Activated T-cell treated with anti-CD3 and anti-CD28 coated beads, Interleukin-2, amount 50 U/mL, for 72 hours (primary cell): Measurements from ENCODE around the gene ZFAND3. TPM values are rescaled to one million over a fixed set of nuclear protein-coding genes. Genes with fewer than 3 reads are reported as not detected.
A peak's percentile ranks its signal among the peaks of the same experiment; 100 is the strongest.

Source experiments
- ATAC-seq, 2 donors: fragments of 150-1000 bp; cut with Tn5 transposase; replicated peaks in 1 of 2; 2 replicates each; pipeline ENCODE4 v1.10.0; 2021; ENCODE audit warnings: moderate library complexity in 2 of 2, mild to moderate bottlenecking in 1 of 2
- DNase-seq, 2 donors: peaks; one replicate each; pipeline ENCODE4 v3.0.0; 2021 to 2022; ENCODE audit warnings: mixed read lengths in 1 of 2
- H3K27ac Mint-ChIP-seq: one replicate; pipeline ENCODE4 v1.8.0; 2022; ENCODE audit warnings: mild to moderate bottlenecking, moderate library complexity, mixed read lengths
- H3K27me3 Mint-ChIP-seq: one replicate; pipeline ENCODE4 v1.8.0; 2022; ENCODE audit warnings: low read depth, mixed read lengths
- H3K36me3 Mint-ChIP-seq, 2 donors: one replicate each; pipeline ENCODE4 v1.8.0; 2022; ENCODE audit warnings: mixed read lengths in 2 of 2, mild to moderate bottlenecking in 1 of 2; ENCODE audit not compliant: insufficient read depth in 2 of 2
- H3K4me1 Mint-ChIP-seq: one replicate; pipeline ENCODE4 v1.8.0; 2022; ENCODE audit warnings: low read depth, mixed read lengths
- H3K4me3 Mint-ChIP-seq, 2 donors: one replicate each; pipeline ENCODE4 v1.8.0; 2022; ENCODE audit warnings: mild to moderate bottlenecking in 2 of 2, mixed read lengths in 2 of 2, moderate library complexity in 2 of 2
- H3K9me3 Mint-ChIP-seq, 2 donors: one replicate each; pipeline ENCODE4 v1.8.0; 2022; ENCODE audit warnings: mixed read lengths in 2 of 2
- total RNA-seq, 2 donors: library from RNA; stranded (reverse); gene quantifications; one replicate each; pipeline ENCODE4 v1.2.3, GENCODE V29; 2022

The ZFAND3 gene
- total RNA-seq, 2 donors from 2014 or later = 93.9 to 114 TPM

DNA sequence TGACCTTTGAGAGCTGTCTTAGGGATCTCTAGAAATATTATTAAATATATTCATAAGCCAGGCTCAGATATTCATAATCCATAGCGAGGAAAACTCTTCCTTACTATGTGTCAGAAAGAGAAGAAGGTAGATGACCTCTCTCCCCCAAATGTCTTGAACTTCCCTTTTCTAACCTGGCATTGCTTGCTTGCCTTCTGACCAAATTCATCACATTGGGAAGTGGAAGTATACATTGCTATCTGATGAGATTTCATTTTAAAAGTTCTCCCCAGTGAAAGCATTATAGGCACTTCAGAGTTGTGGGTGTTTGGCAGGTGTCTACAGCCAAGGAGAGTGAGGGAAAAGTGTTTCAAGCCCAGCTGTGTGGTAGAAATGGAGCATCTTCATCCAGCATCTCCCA, 197.3 kb downstream of the ZFAND3 start:
- no peaks in the 10 kb centered on the region for H3K27me3 Mint-ChIP-seq

DNA sequence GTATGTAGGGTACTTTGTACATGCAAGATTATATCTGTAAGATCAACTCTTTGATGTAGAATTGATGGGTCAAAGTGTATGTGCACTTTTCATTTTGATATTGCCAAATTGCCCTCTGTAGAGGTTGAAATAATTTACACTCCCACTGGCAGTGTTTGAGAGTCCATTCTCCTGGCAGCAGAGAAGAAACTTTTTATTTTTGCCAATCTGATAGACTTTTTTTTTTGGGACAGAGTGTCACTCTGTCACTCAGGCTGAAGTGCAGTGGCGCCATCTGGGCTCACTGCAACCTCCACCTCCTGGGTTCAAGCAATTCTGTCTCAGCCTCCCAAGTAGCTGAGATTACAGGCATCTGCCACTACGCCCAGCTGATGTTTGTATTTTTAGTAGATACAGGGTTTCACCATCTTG, 199.2 kb downstream of the ZFAND3 start:
- no peak for DNase-seq

More for the DNA sequence above, 197.3 kb downstream of the ZFAND3 start:
- H3K36me3 Mint-ChIP-seq = no peaks in the 10 kb centered on the region
- ATAC-seq (no peak), DNase-seq (no peak)
- peaks cover 14% of the 10 kb centered on the region for H3K4me1 Mint-ChIP-seq
- no peak overlapping the region for H3K4me3 Mint-ChIP-seq
- no peak overlapping the region for H3K27ac Mint-ChIP-seq
- no peaks in the 10 kb centered on the region for H3K9me3 Mint-ChIP-seq

DNA sequence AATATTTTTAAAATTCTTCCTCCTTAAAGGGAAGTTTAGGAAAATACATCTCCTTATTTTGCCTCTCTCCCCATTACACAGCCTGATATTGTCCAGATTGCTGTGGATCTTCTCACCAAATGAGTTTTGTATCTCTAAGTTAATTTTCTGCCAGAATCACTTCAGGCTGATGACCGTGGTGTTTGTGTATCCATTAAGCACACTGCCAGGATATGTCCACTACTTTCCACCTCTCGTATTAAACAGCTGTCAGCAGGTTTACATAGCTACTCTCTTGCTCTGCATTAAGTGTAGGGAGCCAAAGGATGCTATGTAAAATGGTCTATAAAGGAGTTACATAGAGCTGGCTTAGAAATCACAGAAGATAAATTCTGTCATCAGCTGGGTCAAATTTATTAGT, 201.1 kb downstream of the ZFAND3 start:
- H3K27ac Mint-ChIP-seq = no peak overlapping the region
- no peak overlapping the region for H3K4me3 Mint-ChIP-seq
- ATAC-seq = no peak
- H3K36me3 Mint-ChIP-seq = peaks cover 0 to 4% of the 10 kb centered on the region in 2 donors
- H3K9me3 Mint-ChIP-seq = peaks cover 0 to 2% of the 10 kb centered on the region in 2 donors
- DNase-seq = no peak
- H3K4me1 Mint-ChIP-seq = peaks cover 10% of the 10 kb centered on the region
- no peaks in the 10 kb centered on the region for H3K27me3 Mint-ChIP-seq

More for the DNA sequence above, 199.2 kb downstream of the ZFAND3 start:
- Mint-ChIP-seq H3K4me3 (no peak overlapping the region), H3K36me3 (peaks cover 0 to 1% of the 10 kb centered on the region in 2 donors), H3K9me3 (no peaks in the 10 kb centered on the region), H3K27me3 (no peaks in the 10 kb centered on the region), H3K27ac (no peak overlapping the region), H3K4me1 (peaks cover 16% of the 10 kb centered on the region)
- no peak for ATAC-seq

DNA sequence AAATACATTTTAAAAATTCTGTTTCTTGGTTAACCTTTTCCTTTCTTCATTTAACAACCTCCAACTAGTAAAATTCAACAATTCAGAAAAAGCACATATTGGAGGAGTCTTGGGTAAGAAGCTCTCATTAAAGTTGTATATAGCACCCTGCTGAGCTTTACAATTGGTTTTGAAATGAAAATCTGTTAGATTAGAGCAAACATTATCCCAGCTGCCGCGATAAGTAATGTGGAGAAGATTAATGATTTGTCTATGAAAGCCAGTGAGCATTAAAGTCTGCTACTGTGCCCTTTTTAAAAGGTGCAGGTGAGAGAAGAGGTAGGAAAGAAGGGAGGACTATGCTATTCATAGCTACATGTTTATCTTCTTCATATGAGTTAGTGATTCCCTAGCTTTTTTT, 201.5 kb downstream of the ZFAND3 start:
- Mint-ChIP-seq H3K27ac (no peak overlapping the region), H3K4me1 (peaks cover 12% of the 10 kb centered on the region), H3K27me3 (no peaks in the 10 kb centered on the region), H3K9me3 (peaks cover 0 to 2% of the 10 kb centered on the region in 2 donors), H3K36me3 (peaks cover 0 to 4% of the 10 kb centered on the region in 2 donors), H3K4me3 (no peak overlapping the region)
- ATAC-seq = no peak
- no peak for DNase-seq

DNA sequence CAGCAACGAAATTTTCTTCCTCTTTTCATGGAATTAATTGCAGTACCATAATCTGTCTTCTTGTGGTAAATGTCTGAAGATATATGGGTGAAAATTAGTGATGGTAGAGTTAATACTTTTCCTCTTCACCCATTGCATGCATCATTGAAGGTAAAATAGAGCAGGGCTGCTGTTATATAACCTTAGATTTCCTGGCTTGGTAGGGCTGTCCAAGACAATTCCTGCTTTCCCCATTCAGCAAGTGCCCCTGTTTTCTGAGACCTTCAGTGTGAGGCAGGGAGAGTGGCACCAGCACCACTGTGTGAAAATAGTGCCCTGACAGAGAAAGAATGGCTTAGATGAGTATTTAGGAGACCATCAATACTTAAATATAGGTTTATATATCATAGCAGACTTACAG, 202.0 kb downstream of the ZFAND3 start:
- no peak for ATAC-seq
- Mint-ChIP-seq H3K9me3 (peaks cover 0 to 2% of the 10 kb centered on the region in 2 donors), H3K4me3 (no peak overlapping the region), H3K4me1 (peaks cover 13% of the 10 kb centered on the region), H3K36me3 (peaks cover 0 to 4% of the 10 kb centered on the region in 2 donors), H3K27ac (no peak overlapping the region), H3K27me3 (no peaks in the 10 kb centered on the region)
- no peak for DNase-seq

DNA sequence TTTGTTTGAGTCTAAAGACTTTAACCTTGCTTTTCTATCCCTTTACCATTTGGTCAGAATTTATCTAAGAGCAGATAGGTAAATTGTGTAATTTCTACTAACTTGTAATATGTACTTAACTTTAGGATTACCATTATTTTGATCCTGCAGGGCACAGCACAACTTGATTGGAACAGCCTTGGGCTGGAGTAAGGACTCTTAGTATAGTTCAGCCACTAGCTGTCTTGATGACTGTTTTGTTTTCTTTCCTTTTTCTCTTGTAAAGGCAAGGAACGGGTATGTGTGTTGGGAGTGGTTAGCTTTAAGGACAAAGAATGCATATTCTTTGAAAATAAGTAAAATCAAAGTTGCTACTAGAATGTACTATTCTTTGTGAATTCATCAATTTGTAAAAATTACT, 203.2 kb downstream of the ZFAND3 start:
- no peak overlapping the region for H3K4me3 Mint-ChIP-seq
- no peak for ATAC-seq
- H3K27me3 Mint-ChIP-seq = no peaks in the 10 kb centered on the region
- H3K4me1 Mint-ChIP-seq = peaks cover 24% of the 10 kb centered on the region
- peaks cover 0 to 2% of the 10 kb centered on the region in 2 donors for H3K9me3 Mint-ChIP-seq
- no peak overlapping the region for H3K27ac Mint-ChIP-seq
- H3K36me3 Mint-ChIP-seq = peaks cover 0 to 4% of the 10 kb centered on the region in 2 donors
- no peak for DNase-seq

DNA sequence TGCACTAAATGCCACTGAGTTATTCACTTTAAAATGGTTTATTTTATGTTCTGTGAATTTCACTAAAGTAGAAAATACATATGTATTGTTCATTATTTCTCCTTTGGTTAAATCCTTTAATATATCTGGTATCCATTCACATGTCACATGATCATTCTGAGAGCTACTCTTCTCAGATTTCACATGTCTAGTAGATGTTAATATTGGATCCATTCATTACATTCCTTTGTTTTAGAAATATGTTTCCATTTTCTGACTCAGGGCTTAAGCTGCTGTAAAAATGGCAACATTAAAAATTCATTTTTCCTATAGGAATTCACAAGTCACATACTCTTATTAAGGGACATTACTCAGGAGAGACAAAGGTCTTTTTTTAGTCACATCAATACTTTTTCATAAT, 205.4 kb downstream of the ZFAND3 start:
- no peaks in the 10 kb centered on the region for H3K27me3 Mint-ChIP-seq
- no peak overlapping the region for H3K4me3 Mint-ChIP-seq
- peak overlapping the region; percentile 49 for H3K27ac Mint-ChIP-seq
- DNase-seq (no peak), ATAC-seq (no peak)
- peaks cover 0 to 4% of the 10 kb centered on the region in 2 donors for H3K36me3 Mint-ChIP-seq
- H3K9me3 Mint-ChIP-seq = peaks cover 0 to 2% of the 10 kb centered on the region in 2 donors
- peaks cover 43% of the 10 kb centered on the region for H3K4me1 Mint-ChIP-seq

DNA sequence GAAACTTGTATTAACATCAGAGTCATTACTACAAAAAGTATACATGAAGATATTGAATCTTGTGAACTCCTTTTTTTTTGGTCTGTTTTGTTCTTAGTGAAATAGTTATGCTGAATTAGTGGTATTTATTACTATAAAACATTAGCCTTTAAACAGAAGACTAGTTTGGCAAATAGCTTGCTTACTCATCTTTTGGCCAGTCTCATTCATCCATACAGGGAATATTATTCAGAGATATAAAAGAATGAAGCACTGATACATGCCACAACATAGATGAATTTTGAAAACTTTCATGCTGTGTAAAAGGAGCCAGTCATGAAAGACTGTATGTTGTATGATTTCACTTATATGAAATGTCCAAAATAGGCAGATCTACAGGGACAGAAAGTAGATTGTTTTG, 205.9 kb downstream of the ZFAND3 start:
- Mint-ChIP-seq H3K4me3 (no peak overlapping the region), H3K9me3 (peaks cover 2% of the 10 kb centered on the region in 2 donors), H3K27me3 (no peaks in the 10 kb centered on the region), H3K27ac (no peak overlapping the region), H3K36me3 (peaks cover 1 to 6% of the 10 kb centered on the region in 2 donors), H3K4me1 (peaks cover 47% of the 10 kb centered on the region)
- ATAC-seq (no peak), DNase-seq (no peak)

DNA sequence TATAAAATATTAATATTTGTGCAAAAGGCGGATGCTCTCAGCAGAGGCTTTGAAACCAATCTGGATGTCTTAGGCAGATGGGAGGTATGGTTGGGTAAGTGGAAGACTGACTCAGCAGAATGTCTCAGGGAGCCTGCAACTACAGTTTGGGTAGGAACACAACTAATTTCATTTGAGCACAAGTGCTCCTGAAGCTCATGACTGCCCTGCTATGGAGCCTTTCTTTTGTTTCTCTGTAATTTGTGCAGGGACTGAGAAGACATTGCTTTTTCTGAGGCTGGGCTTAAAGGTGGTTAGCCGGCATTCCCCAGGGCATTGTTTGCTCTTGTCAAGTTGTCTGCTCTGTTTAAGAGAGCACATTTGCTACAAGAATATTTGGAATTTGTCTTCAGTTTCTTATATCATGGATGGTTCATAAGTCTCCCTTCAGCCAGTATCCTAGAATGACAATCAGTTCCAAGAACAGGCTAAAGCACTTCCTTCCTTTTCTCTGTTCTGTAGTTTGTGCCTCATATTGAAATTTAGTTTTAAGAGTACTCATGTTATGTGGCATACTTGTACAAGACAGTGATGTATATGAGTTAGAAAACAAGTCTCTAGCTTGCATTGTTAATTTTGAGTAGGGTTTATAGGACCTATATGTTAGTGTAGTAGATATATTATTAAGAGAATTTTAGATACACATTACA, 208.3 kb downstream of the ZFAND3 start:
- H3K9me3 Mint-ChIP-seq = peaks cover 2% of the 10 kb centered on the region in 2 donors
- H3K36me3 Mint-ChIP-seq = peaks cover 1 to 6% of the 10 kb centered on the region in 2 donors
- peaks cover 45% of the 10 kb centered on the region for H3K4me1 Mint-ChIP-seq
- DNase-seq (no peak), ATAC-seq (peak; percentile 40 to 71)
- no peaks in the 10 kb centered on the region for H3K27me3 Mint-ChIP-seq
- no peak overlapping the region for H3K27ac Mint-ChIP-seq
- no peak overlapping the region for H3K4me3 Mint-ChIP-seq

DNA sequence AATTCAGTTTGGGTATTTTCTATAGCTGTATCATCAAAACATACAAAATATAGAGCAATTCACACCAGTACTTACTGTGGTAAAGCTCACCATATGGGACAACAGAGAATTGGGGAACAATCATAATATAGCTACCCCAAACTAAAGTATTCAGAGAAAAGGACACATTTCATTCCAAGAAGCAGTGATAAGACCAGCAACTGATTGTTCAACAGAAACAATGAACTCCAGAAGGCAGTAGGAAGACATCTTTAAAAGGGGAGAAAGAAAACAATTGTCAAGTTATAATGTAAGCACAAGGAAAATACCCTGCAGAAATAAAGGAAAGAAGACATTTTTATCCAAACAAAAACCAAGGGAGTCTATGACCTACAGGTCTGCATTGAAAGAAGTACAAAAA, 210.9 kb downstream of the ZFAND3 start:
- H3K4me3 Mint-ChIP-seq = no peak overlapping the region
- no peak for ATAC-seq
- no peaks in the 10 kb centered on the region for H3K27me3 Mint-ChIP-seq
- H3K27ac Mint-ChIP-seq = no peak overlapping the region
- DNase-seq = no peak
- peaks cover 61% of the 10 kb centered on the region for H3K4me1 Mint-ChIP-seq
- peaks cover 0 to 2% of the 10 kb centered on the region in 2 donors for H3K9me3 Mint-ChIP-seq
- peaks cover 1 to 2% of the 10 kb centered on the region in 2 donors for H3K36me3 Mint-ChIP-seq

DNA sequence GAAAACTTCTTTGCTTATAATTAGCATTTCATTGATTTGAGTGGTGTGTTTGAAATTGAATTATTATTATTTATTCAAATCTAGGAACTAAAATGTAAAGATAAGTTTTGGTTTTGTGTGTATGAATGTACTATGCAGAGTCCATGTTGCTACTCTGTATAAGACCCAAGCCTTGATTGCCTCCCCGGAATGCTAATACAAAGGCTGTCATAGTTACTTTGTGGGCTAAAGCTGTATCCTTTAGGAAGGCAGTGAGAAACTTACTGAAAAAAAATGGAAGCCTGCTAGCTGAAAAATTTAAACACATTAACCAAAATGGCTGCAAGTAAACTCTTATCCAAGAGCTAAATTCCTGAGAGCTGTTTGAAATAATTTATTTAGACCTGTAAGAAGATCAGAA, 213.3 kb downstream of the ZFAND3 start:
- peaks cover 1 to 2% of the 10 kb centered on the region in 2 donors for H3K36me3 Mint-ChIP-seq
- no peaks in the 10 kb centered on the region for H3K27me3 Mint-ChIP-seq
- H3K9me3 Mint-ChIP-seq = peaks cover 0 to 2% of the 10 kb centered on the region in 2 donors
- DNase-seq = no peak
- no peak for ATAC-seq
- H3K4me3 Mint-ChIP-seq = no peak overlapping the region
- peaks cover 43% of the 10 kb centered on the region for H3K4me1 Mint-ChIP-seq
- no peak overlapping the region for H3K27ac Mint-ChIP-seq

DNA sequence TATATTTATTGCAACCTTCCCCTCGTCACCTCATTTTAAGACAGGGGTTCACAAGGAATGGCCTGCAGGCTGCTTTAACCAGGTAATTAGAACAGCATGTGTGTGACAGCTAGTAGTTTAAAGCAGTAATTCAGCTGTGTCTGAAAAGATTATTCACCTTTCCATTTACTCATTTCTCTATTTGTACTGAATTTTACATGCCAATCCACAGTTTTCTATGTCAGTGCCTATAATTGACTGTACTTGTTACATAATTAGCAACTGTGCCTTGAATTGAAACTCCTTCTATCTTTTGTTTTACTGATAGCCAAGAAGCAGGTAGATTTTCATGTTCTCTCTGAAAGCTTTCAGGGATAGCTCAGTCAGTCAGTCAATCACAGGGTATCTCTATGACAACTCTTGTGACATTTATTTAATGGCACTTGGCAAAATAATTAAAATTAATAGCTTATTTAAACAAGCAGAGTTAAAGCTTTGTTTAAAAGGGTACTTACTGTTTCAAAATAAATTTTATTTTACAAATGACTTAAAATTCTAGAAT, 214.0 kb downstream of the ZFAND3 start:
- peaks cover 36% of the 10 kb centered on the region for H3K4me1 Mint-ChIP-seq

DNA sequence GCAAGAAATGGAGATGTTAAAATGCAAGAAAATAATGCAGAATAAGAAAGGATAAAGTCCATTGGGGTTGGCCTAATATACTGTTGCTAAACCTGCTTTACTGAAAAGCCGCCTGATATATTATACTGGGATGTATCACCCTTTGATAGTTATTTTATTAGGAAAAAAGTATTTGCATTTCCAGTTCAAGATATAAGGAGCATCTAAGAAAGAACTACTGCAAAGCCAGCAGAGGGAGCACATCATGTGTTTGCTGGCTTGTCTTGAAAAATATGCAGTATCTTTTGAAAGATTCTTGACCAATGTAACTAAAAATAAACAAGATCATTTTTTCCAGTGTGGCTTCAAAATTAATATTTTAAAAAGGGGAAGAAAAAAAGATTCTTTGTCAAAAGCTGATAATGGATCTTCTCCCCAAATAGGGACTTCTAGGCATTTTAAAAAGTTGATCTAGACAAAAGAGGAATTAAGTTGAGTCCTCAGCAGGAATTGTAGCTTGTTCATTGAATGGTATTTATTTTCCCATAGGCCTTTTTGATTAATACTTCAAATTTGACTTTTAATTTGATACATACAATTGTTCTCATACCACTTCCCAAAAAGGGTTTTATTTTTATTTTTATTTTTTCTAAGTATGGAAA, 214.9 kb downstream of the ZFAND3 start:
- Mint-ChIP-seq H3K27ac (peak overlapping the region; percentile 15), H3K4me1 (peaks cover 27% of the 10 kb centered on the region), H3K36me3 (peaks cover 1 to 2% of the 10 kb centered on the region in 2 donors), H3K9me3 (peaks cover 0 to 2% of the 10 kb centered on the region in 2 donors), H3K4me3 (no peak overlapping the region), H3K27me3 (no peaks in the 10 kb centered on the region)
- DNase-seq (no peak), ATAC-seq (no peak)

More for the DNA sequence above, 214.0 kb downstream of the ZFAND3 start:
- no peak overlapping the region for H3K4me3 Mint-ChIP-seq
- peaks cover 1 to 2% of the 10 kb centered on the region in 2 donors for H3K36me3 Mint-ChIP-seq
- no peak overlapping the region for H3K27ac Mint-ChIP-seq
- ATAC-seq = no peak
- DNase-seq = no peak
- H3K27me3 Mint-ChIP-seq = no peaks in the 10 kb centered on the region
- peaks cover 0 to 2% of the 10 kb centered on the region in 2 donors for H3K9me3 Mint-ChIP-seq
